Common myeloid progenitor, CD34-positive (primary cell): ENCODE results near the gene RBBP8NL.

Experiments
- CTCF ChIA-PET: fragments of 350-600 bp; sonication (Branson Sonifier 250); formaldehyde crosslinking; loops from one replicate; lab custom pipeline; 2021; ENCODE audit warnings: antibody characterized with exemption; lab: Charles Lee
- POLR2A ChIA-PET: fragments of 350-600 bp; sonication (Branson Sonifier 250); formaldehyde crosslinking; loops from one replicate; lab custom pipeline; 2021; ENCODE audit warnings: antibody characterized with exemption; lab: Charles Lee
- DNase-seq, 3 donors: peaks; one replicate each; pipeline versions ENCODE4 v3.0.0 to v3.0.0-alpha.2; 2013
- H3K27ac ChIP-seq, 2 experiments: 1 replicate in 1 of 2; 2 replicates in 1 of 2; pipeline ENCODE4 v1.7.0; 2013; ENCODE audit warnings: inconsistent platforms in 2 of 2, low read length in 2 of 2, mild to moderate bottlenecking in 2 of 2, low read depth in 1 of 2, moderate library complexity in 1 of 2; ENCODE audit not compliant: severe bottlenecking in 2 of 2, insufficient read depth in 1 of 2, poor library complexity in 1 of 2
- H3K27me3 ChIP-seq, 5 experiments: replicated peaks in 2 of 5; 1 replicate in 3 of 5; 2 replicates in 2 of 5; pipeline versions ENCODE4 v1.6.1 to v1.7.0; 2013; ENCODE audit warnings: low read length in 4 of 5, mild to moderate bottlenecking in 2 of 5, moderate library complexity in 2 of 5, inconsistent platforms in 1 of 5; ENCODE audit not compliant: insufficient read depth in 5 of 5, control insufficient read depth in 4 of 5
- H3K36me3 ChIP-seq, 4 experiments: 1 replicate in 2 of 4; 2 replicates in 2 of 4; pipeline versions ENCODE4 v1.6.1 to v1.7.0; 2013; ENCODE audit warnings: low read length in 3 of 4, control low read depth in 1 of 4, mild to moderate bottlenecking in 1 of 4; ENCODE audit not compliant: control insufficient read depth in 4 of 4, insufficient read depth in 4 of 4
- H3K4me1 ChIP-seq, 4 experiments: 1 replicate in 3 of 4; 2 replicates in 1 of 4; pipeline versions ENCODE4 v1.6.1 to v1.7.1; 2013; ENCODE audit warnings: low read length in 3 of 4, mild to moderate bottlenecking in 3 of 4, control low read depth in 1 of 4, inconsistent platforms in 1 of 4, moderate library complexity in 1 of 4; ENCODE audit not compliant: control insufficient read depth in 4 of 4, insufficient read depth in 4 of 4; ENCODE audit errors: control extremely low read depth in 1 of 4
- H3K4me3 ChIP-seq, 7 experiments: 1 replicate in 4 of 7; 2 replicates in 3 of 7; pipeline versions ENCODE4 v1.5.1 to v1.7.0; 2013; ENCODE audit warnings: mild to moderate bottlenecking in 7 of 7, low read length in 6 of 7, moderate library complexity in 6 of 7, inconsistent platforms in 2 of 7, low read depth in 2 of 7, control low read depth in 1 of 7; ENCODE audit not compliant: insufficient read depth in 4 of 7, control insufficient read depth in 1 of 7; ENCODE audit errors: extremely low read depth in 1 of 7
- H3K9me3 ChIP-seq, 5 experiments: 1 replicate in 4 of 5; 2 replicates in 1 of 5; pipeline versions ENCODE4 v1.6.1 to v1.7.1; 2013; ENCODE audit warnings: low read length in 4 of 5, mild to moderate bottlenecking in 2 of 5, inconsistent platforms in 1 of 5, low read depth in 1 of 5, moderate library complexity in 1 of 5; ENCODE audit not compliant: control insufficient read depth in 4 of 5, insufficient read depth in 2 of 5; ENCODE audit errors: control extremely low read depth in 1 of 5
- WGBS: methylation state at CpG from one replicate; pipeline ENCODE4 v1.1.5; 2013; ENCODE audit not compliant: insufficient coverage; 5-methylcytosine and 5-hydroxymethylcytosine counted together

Gene RBBP8NL

DNA sequence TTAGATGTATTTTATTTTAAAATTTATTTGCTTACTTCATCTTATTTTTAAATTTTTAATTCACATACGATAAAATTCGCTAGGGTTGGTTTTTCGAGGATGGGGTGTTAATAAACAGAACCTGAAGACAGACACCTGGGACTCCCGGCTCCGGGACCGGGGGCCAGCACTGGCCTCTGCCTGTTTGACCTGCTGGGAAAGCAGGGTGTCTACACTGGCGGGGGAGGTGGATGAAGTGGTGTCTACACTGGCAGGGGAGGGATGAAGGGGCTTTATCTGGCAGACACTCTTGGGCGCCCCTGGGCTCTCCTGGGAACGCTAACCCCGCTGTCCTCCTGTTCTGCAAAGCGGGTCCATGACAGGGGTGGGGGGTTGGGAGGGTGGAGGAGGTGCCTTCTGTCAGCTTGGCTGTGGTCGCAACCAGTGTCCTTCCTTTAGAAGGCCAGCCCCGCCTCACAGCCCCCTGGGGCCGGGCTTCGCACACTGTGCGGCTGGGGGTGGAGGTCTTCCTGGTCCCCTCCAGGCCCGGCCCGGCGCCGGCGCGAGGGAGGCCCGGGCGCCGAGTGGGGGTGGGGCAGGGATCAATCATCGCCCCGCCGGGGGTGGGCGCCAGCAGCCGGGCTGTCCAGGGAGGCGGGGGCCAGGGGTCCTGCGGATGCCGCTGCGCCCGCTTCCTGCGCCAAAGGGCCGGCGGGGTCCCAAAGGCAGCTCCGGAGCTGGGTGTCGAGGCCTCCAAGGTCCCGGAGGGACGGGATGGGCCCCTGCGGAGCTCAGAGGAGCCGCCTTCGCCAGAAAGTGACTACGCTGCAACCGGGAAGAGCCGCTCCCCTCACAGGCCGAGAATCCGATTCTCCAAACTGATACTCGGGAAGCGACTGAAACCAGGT, 46.6 kb upstream of the RBBP8NL start:
- no peaks in the 10 kb centered on the region for H3K9me3 ChIP-seq
- ChIA-PET CTCF (interaction anchor here (1.4 to 1.7 kb wide), 2 partner anchors 40 to 63 kb away, joined by 3 read pairs; no protein-coding TSS in a partner anchor), POLR2A (no interaction called here)
- H3K36me3 ChIP-seq, result no peaks in the 10 kb centered on the region
- peak overlapping the region in 1 of 7 experiments; percentile 8 for H3K4me3 ChIP-seq
- no peak for DNase-seq
- H3K27ac ChIP-seq, result no peak overlapping the region
- peaks cover 4 to 91% (median 35%) of the 10 kb centered on the region in 5 experiments for H3K27me3 ChIP-seq
- WGBS, result 10% methylated on average over 42 of the region's 52 CpGs
- H3K4me1 ChIP-seq, result peaks cover 0 to 28% (median 17%) of the 10 kb centered on the region in 4 experiments

DNA sequence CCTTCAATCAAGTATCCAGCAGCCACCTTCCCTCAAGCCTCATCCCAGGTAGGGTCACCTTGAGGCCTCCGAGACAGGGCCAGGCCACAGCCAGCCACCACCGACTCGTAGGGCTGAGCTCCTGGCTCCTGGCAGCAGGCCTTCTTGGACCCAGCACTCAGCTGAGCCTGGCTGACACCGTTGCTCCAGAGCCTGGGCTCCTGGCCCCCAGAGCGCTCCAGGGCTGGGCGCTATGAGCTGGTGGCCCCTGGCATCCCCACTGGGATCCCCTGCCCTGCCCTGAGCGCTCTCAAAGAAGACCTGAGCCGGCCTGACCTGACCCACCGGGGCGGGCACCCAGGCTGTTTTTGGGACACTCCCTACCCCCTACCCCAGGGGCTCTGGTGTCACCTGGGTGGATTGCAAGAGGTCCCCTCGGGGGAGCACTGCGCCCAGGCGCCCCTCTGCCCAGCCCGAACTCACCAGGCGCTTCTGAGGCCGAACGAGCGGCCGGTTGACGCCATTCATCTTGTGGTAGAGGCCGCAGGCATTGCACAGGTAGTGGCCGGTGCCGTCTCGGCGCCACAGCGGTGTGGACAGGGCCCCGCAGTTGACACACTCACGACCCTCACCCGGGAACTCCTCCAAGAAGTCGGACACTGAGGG, 45.7 kb upstream of the RBBP8NL start:
- peaks cover 4 to 90% (median 33%) of the 10 kb centered on the region in 5 experiments for H3K27me3 ChIP-seq
- no peak for DNase-seq
- peaks cover 0 to 28% (median 14%) of the 10 kb centered on the region in 4 experiments for H3K4me1 ChIP-seq
- H3K36me3 ChIP-seq, result no peaks in the 10 kb centered on the region
- ChIA-PET POLR2A (no interaction called here), CTCF (interaction anchor here (1.7 kb wide), 1 partner anchor 41 kb away, joined by 3 read pairs; no protein-coding TSS in a partner anchor)
- no peaks in the 10 kb centered on the region for H3K9me3 ChIP-seq
- H3K27ac ChIP-seq, result no peak overlapping the region
- WGBS, result 70% methylated on average over 21 of the region's 30 CpGs
- H3K4me3 ChIP-seq, result no peak overlapping the region

GRCh38 chr20:62472138-62472940, 45.0 kb upstream of the RBBP8NL start:
- Histone ChIP-seq H3K27ac (no peak overlapping the region), H3K4me1 (peaks cover 0 to 28% (median 13%) of the 10 kb centered on the region in 4 experiments), H3K9me3 (no peaks in the 10 kb centered on the region), H3K4me3 (no peak overlapping the region), H3K27me3 (peaks cover 4 to 82% (median 28%) of the 10 kb centered on the region in 5 experiments), H3K36me3 (no peaks in the 10 kb centered on the region)
- 93% methylated on average over 22 of the region's 23 CpGs for WGBS
- CTCF ChIA-PET, result no interaction called here
- POLR2A ChIA-PET, result no interaction called here
- DNase-seq, result no peak

DNA sequence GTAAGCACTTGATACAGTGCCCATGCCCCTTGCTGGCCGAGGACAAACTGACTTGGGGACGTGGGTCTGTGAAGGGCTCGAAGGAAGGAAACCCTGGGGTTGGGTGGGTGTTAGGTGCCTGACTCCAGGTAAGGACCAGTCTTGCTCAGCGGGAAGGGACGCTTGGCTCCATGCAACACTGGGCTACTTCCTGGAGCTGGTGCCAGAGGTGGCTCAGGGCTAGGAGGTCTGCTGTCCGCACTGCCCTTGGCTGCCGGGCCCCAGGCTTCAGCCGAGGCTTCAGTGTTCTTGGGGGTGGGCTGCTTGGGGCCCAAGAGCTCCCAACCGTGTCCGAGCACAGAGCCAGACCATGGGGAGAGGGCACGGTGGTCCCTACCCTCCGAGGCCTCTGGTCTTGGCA, 43.1 kb upstream of the RBBP8NL start:
- peaks cover 4 to 68% (median 27%) of the 10 kb centered on the region in 5 experiments for H3K27me3 ChIP-seq
- 90% methylated on average over 6 of the region's 12 CpGs for WGBS
- no peaks in the 10 kb centered on the region for H3K36me3 ChIP-seq
- ChIA-PET CTCF (interaction anchor here (1.4 kb wide), 1 partner anchor 13 kb away, joined by 3 read pairs; no protein-coding TSS in a partner anchor), POLR2A (no interaction called here)
- H3K4me1 ChIP-seq, result peaks cover 0 to 16% (median 5%) of the 10 kb centered on the region in 4 experiments
- no peak overlapping the region for H3K4me3 ChIP-seq
- no peak for DNase-seq
- H3K27ac ChIP-seq, result no peak overlapping the region
- H3K9me3 ChIP-seq, result no peaks in the 10 kb centered on the region

DNA sequence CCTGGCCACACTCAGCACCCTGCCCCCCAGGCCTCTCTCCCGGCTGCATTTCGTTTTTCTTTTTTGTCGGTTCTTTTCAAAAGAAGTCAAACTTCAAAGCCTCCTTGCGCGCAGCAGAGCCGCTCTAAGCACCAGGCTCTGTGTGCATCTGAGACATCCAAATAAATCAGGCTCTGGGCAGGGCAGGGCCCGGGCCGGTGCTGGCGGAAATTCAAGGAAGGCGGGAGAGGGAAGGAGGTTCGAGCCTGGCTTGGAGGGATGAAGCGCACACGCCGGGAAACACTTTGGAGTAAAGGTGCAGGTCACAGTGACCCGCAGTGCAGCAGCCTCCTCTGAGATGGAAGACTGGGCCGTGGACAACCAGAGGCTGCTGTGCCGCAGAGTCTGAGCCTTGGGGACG, 42.7 kb upstream of the RBBP8NL start:
- ChIA-PET CTCF (interaction anchor here (1.4 kb wide), 1 partner anchor 14 kb away, joined by 3 read pairs; no protein-coding TSS in a partner anchor), POLR2A (interaction anchor here (0.6 kb wide), 1 partner anchor 21 kb away, joined by 3 read pairs; no protein-coding TSS in a partner anchor)
- H3K27me3 ChIP-seq, result peaks cover 4 to 63% (median 25%) of the 10 kb centered on the region in 5 experiments
- no peak for DNase-seq
- H3K9me3 ChIP-seq, result no peaks in the 10 kb centered on the region
- H3K27ac ChIP-seq, result no peak overlapping the region
- H3K4me1 ChIP-seq, result peaks cover 0 to 12% (median 4%) of the 10 kb centered on the region in 4 experiments
- 62% methylated on average over 15 of the region's 18 CpGs for WGBS
- no peak overlapping the region for H3K4me3 ChIP-seq
- H3K36me3 ChIP-seq, result no peaks in the 10 kb centered on the region

DNA sequence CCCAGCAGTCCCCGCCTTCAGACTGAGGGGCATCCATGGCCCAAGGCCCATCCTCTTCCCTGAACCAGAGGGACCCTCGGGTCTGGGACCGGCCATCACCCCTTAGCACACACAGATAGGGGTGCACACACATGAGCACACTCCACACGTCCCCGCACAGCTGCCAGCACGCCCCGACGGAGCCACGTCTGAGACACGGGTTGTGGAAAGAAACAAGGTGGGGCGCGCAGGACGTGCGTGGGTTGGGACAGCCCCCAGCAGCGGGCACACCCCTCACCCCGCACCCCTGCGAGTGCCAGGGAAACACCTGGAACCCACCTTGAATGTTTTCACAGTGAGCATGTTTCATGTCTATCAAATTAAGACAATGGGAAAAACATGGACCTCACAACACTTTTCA, 42.0 kb upstream of the RBBP8NL start:
- Histone ChIP-seq H3K36me3 (no peaks in the 10 kb centered on the region), H3K4me3 (no peak overlapping the region), H3K27me3 (peaks cover under 1 to 57% (median 23%) of the 10 kb centered on the region in 5 experiments), H3K4me1 (peaks cover 0 to 6% (median under 1%) of the 10 kb centered on the region in 4 experiments), H3K27ac (no peak overlapping the region), H3K9me3 (no peaks in the 10 kb centered on the region)
- no peak for DNase-seq
- POLR2A ChIA-PET, result interaction anchor here (0.6 kb wide), 1 partner anchor 21 kb away, joined by 3 read pairs; no protein-coding TSS in a partner anchor
- 91% methylated on average over 14 of the region's 17 CpGs for WGBS
- CTCF ChIA-PET, result no interaction called here
